Tibial nerve (tissue), 4 donors: ENCODE data around the gene PVALB.

Source experiments
- CTCF ChIP-seq, 5 experiments: fragments of 200-600 bp in 3 of 5; fragments of 450-650 bp in 2 of 5; sonication (generic) in 3 of 5; IDR thresholded peaks; one replicate each; pipeline ENCODE4 v1.5.1; 2016 to 2019; ENCODE audit warnings: antibody characterized with exemption in 5 of 5, mild to moderate bottlenecking in 3 of 5, moderate library complexity in 2 of 5
- EP300 ChIP-seq, 2 donors: sonication (generic); formaldehyde crosslinking; IDR thresholded peaks; one replicate each; pipeline ENCODE4 v1.6.1; 2017; ENCODE audit warnings: antibody characterized with exemption in 2 of 2, mild to moderate bottlenecking in 1 of 2
- POLR2A ChIP-seq, 2 donors: fragments of 450-650 bp; IDR thresholded peaks; one replicate each; pipeline ENCODE4 v1.6.1; 2017; ENCODE audit warnings: antibody characterized with exemption in 2 of 2, mild to moderate bottlenecking in 2 of 2, moderate library complexity in 2 of 2

- no peak for TF ChIP-seq CTCF (IDR thresholded peaks at IDR 0.05)
- TF ChIP-seq POLR2A (IDR thresholded peaks at IDR 0.05) = no peak
- TF ChIP-seq EP300 (IDR thresholded peaks at IDR 0.05) = no peak
These were observed 16.2 kb upstream of the PVALB start for GRCh38 chr22:36833073-36833472.
